Non-pigmented ciliary epithelial cell (primary cell): ENCODE measurements around the gene CD79A.

Experiments used
- DNase-seq: peaks from one replicate; pipeline ENCODE4 v3.0.0-alpha.2; 2010; ENCODE audit warnings: low read depth

Gene CD79A

GRCh38 chr19:41919948-41920712 is 43.1 kb downstream of the CD79A start:
- no peak for DNase-seq

DNA sequence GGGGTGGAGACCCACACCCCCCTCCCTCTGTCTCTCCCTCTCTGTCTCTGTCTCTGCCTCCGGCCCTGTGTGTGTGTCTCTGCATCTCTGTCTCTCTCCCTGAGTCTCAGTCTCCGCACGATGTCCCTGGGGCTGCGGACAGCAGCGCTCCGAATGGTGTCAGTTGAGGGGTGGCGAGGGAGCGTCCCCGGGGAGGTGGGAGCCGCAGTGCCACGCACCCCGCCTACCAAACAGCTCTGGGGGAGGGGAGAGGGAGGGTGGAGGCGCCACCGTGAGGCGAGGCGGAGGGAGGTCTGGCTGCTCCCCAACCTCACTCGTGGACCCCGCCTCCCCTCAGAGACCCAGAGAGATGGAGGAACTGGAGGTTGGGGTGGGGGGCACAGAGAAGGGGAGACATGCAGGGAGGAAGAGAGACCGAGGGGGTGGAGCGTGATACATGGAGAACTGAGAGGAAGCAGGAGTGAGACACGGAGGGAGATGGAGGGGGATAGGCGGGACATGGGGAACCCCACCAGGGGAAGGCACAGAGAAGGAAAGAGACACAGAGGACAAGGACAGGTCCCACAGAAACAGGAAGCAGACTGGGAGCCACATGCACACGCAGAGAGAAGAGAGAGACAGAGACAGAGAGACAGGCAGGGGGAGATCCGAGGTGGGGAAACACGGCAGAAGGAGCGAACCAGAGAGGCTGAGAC is 44.0 kb downstream of the CD79A start:
- no peak for DNase-seq

- no peak for DNase-seq
Measured at GRCh38 chr19:41921577-41922576, 44.8 kb downstream of the CD79A start.

GRCh38 chr19:41922585-41922984 is 45.5 kb downstream of the CD79A start:
- no peak for DNase-seq

- DNase-seq = no peak
Measured at GRCh38 chr19:41923045-41923788, 46.1 kb downstream of the CD79A start.

GRCh38 chr19:41924151-41925145 is 47.4 kb downstream of the CD79A start:
- DNase-seq = no peak

- DNase-seq = no peak
Measured at GRCh38 chr19:41925208-41926003, 48.3 kb downstream of the CD79A start.

DNA sequence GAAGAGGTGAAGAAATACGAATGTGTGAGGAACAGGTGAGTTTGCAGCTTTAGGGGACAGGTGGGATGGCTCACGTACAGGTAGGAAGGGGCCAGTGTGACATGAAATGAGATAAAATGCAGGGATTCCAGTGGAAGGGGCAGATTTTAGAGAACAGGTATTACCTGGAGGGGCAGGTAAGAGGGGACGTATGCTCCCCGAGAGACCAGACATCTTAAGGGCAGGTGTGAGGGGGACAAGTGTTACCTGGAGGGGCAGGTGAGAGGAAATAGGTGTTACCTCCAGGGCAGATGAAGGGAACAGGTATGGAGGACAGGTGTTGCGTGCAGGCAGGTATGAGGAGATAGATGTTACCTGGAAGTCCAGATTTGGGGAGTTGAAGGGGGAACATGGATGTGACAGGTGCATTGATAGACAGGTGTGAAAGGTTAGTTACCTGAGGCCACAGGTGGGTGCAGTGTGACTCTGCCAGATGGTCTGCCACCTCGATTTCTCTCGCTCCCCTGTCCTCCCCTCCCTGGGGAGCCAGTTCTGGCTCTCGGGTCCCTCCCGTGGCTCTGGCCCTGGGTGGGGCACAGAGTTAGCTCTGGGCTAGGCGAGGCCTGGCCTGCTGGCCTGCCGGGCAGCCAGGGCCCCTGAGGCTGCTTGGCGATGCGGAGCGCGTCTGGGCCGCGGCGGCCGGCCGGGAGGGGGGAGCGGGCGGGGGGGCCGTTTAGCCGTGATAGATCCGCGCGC is 49.1 kb downstream of the CD79A start:
- no peak for DNase-seq

- DNase-seq = no peak
Measured at GRCh38 chr19:41926763-41927496, 49.9 kb downstream of the CD79A start.

GRCh38 chr19:41927497-41928192 is 50.6 kb downstream of the CD79A start:
- DNase-seq = no peak

DNA sequence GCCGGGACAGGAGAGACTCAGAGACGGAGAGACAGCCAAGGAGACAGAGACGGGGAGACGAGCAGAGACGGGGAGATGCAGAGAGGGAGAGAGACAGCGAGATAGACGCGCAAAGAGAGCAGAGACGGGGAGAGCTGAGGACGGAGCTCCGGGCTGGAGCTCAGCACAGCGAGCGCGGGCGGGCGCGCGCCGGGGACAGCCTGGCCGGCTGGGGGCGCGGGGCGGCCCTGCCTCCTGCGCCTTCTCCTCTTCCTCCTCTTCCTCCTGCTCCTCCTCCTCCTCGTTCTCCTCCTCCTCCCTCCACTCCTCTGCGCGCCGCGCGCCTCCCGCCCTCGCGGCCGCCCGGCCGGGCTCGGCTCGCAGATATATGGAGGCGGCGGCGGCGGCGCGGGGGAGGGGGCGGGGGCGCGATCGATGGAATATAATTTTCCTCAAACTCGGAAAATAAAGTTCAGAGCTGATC is 51.2 kb downstream of the CD79A start, which contains the start of gene ERFL:
TSS of gene ERFL (minus strand) at position 229 of the 463 bp plus-strand sequence. CDS start 15,530 bp downstream, outside the sequence.
- DNase-seq = no peak

- no peak for DNase-seq
Measured at GRCh38 chr19:41928754-41929535, 51.9 kb downstream of the CD79A start.

GRCh38 chr19:41929536-41930071 is 52.5 kb downstream of the CD79A start:
- no peak for DNase-seq

GRCh38 chr19:41930322-41930722 is 53.2 kb downstream of the CD79A start:
- DNase-seq = no peak
